Esophagus (tissue), 2 donors: ENCODE data around the gene ENPP5. TPM values are rescaled to one million over a fixed set of nuclear protein-coding genes. Genes with fewer than 3 reads are reported as not detected.
A peak's percentile ranks its signal among the peaks of the same experiment; 100 is the strongest.

Source experiments
- H3K27ac ChIP-seq, 2 donors: one replicate each; pipeline ENCODE4 v1.5.1; 2013; ENCODE audit warnings: low read depth in 2 of 2, mild to moderate bottlenecking in 2 of 2, inconsistent platforms in 1 of 2, low read length in 1 of 2, moderate library complexity in 1 of 2
- H3K27me3 ChIP-seq, 2 donors: one replicate each; pipeline ENCODE4 v1.6.1; 2013; ENCODE audit warnings: low read length in 2 of 2, control low read depth in 1 of 2, mild to moderate bottlenecking in 1 of 2; ENCODE audit not compliant: insufficient read depth in 2 of 2, control insufficient read depth in 1 of 2
- H3K36me3 ChIP-seq, 2 donors: one replicate each; pipeline ENCODE4 v1.6.1; 2013; ENCODE audit warnings: low read length in 1 of 2; ENCODE audit not compliant: control insufficient read depth in 2 of 2, insufficient read depth in 2 of 2
- H3K4me1 ChIP-seq, 2 donors: one replicate each; pipeline ENCODE4 v1.6.1; 2013; ENCODE audit warnings: low read length in 1 of 2; ENCODE audit not compliant: control insufficient read depth in 2 of 2, insufficient read depth in 2 of 2
- H3K4me3 ChIP-seq, 2 donors: one replicate each; pipeline ENCODE4 v1.5.1; 2013; ENCODE audit warnings: low read length in 2 of 2, mild to moderate bottlenecking in 2 of 2, low read depth in 1 of 2, moderate library complexity in 1 of 2
- H3K9me3 ChIP-seq, 2 donors: one replicate each; pipeline ENCODE4 v1.6.1; 2013; ENCODE audit warnings: mild to moderate bottlenecking in 2 of 2, low read depth in 1 of 2, low read length in 1 of 2, moderate library complexity in 1 of 2; ENCODE audit not compliant: control insufficient read depth in 2 of 2, insufficient read depth in 1 of 2
- WGBS, 2 donors: extraction: QIAGEN DNeasy Blood & Tissue Kit; methylation state at CpG; one replicate each; pipeline ENCODE4 v1.1.7; 2013; 5-methylcytosine and 5-hydroxymethylcytosine counted together
- polyA plus RNA-seq, 2 donors: library from polyadenylated mRNA; stranded (reverse); fragments of 200-250 nt; gene quantifications; one replicate each; pipeline ENCODE4 v1.2.3, GENCODE V29; 2013
- donor health status: healthy with polysubstance abuse.
- donor health status: Bipolar disorder and iron deficiency.

ENPP5 gene
- under 1 TPM; 0.27 to 0.35 TPM for polyA plus RNA-seq

DNA sequence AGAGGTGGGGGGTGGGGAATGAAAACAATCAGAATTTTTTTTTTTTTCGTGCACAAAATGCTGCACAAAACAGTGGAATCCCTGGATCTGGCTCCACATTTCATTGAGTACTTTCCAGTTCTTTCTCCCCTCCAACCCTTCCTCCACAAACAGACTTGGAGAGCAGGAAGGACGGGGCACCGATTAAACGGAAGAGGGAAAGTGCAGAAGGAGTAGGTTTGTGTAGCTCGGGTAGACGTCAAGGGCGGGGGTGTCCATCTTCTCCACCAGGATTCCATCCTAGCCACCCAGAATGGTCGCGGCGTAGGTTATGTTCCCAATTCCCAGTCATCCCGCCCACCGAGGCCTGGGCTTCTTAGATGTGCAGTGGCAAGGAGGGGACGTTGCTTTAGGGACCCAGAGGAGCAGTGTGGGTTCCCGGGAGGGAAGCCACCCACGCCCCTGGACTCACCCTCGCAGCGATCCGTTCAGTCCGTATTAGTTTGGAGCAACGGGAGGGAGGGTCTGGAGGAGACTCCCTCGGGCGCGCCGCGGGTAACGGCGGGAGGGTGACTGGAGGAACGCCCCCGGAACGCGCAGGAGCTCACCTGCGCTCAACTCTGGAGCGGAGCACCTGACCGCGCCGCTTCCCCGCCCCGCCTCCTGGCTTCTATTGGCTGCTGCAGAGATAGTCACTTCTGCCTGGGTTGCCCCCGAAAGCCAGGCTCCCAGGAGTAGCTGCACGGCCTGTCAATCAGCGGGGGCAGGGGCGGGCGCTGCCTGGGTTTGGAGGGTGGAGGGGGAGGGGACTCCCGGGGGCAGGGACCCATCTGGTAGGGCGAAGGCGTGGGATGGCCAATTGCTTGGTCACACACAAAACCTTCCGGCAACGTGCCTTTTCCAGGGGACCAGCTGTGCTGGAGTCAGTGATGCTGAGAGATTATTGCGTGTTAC, at the start of gene ENPP5:
Gene ENPP5, minus strand, starts transcription at position 624 of the 933 bp plus-strand sequence. CDS start 2,718 bp downstream, outside the sequence.
- Histone ChIP-seq H3K9me3 (peaks cover 0 to 3% of the 10 kb centered on the region in 2 donors), H3K27me3 (peaks cover 0 to 2% of the 10 kb centered on the region in 2 donors), H3K4me3 (peak within 1 kb of the TSS; percentile 54 to 60), H3K27ac (no peak within 1 kb of the TSS), H3K36me3 (no peaks in the 10 kb centered on the region), H3K4me1 (peaks cover 0 to 2% of the 10 kb centered on the region in 2 donors)
- WGBS, 2 donors = 1% methylated on average over 49 of the region's 49 CpGs

GRCh38 chr6:46219661-46220060, 48.9 kb upstream of the ENPP5 start:
- H3K9me3 ChIP-seq = no peaks in the 10 kb centered on the region
- no peak overlapping the region for H3K27ac ChIP-seq
- no peak overlapping the region for H3K4me3 ChIP-seq

DNA sequence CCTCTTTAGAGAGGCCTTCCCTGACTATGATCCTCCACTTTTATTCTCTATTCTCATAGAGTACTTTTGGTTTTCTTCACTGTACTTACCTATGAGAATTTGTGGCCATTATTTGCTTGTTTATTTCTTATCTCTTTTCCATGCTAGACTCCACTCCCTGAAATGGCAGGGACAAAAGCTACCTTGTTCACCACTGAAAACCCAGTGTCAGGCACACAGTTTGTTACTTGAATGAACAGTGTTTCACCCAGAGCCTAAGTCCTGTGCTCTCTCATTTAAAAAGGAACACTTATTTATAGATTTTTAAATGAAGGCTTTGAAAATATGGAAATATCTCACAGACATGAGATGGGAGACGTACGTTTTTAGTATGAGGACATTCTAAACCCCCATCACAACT, 47.7 kb upstream of the ENPP5 start:
- 85 to 90% methylated on average over 2 of the region's 2 CpGs for WGBS, 2 donors
- H3K9me3 ChIP-seq = no peaks in the 10 kb centered on the region
- no peaks in the 10 kb centered on the region for H3K36me3 ChIP-seq
- H3K4me3 ChIP-seq = no peak overlapping the region
- no peaks in the 10 kb centered on the region for H3K4me1 ChIP-seq
- no peaks in the 10 kb centered on the region for H3K27me3 ChIP-seq
- peak overlapping the region in 1 of 2 donors; percentile 43 for H3K27ac ChIP-seq

More at GRCh38 chr6:46219661-46220060, 48.9 kb upstream of the ENPP5 start:
- H3K27me3 ChIP-seq = no peaks in the 10 kb centered on the region
- H3K36me3 ChIP-seq = no peaks in the 10 kb centered on the region
- H3K4me1 ChIP-seq = no peaks in the 10 kb centered on the region

DNA sequence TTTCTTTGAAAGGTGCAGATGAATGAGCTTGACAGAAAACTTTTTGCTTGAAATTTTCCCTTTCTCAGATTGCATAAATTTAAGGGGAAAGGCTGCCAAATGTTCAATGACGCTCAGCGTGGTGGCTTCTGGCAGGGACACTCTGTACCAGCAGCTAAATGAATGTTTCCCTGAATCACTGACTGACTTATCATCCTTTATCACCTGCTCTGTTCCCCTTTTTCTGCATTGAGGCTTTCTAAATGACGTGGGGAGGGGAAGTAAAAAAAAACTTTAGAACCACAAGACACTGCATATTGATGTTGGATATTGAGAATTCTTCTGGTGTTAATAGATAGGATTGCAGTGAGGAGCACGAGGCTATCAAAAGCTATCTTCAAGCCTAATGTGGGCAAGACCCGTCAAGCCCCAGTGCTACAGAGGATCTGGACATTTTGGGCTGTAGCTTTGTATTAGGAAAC, 46.9 kb upstream of the ENPP5 start:
- 58 to 61% methylated on average over 5 of the region's 5 CpGs for WGBS, 2 donors
- H3K9me3 ChIP-seq = no peaks in the 10 kb centered on the region
- H3K27ac ChIP-seq = peak overlapping the region in 1 of 2 donors; percentile 43
- no peaks in the 10 kb centered on the region for H3K27me3 ChIP-seq
- H3K4me3 ChIP-seq = no peak overlapping the region
- no peaks in the 10 kb centered on the region for H3K4me1 ChIP-seq
- H3K36me3 ChIP-seq = no peaks in the 10 kb centered on the region

DNA sequence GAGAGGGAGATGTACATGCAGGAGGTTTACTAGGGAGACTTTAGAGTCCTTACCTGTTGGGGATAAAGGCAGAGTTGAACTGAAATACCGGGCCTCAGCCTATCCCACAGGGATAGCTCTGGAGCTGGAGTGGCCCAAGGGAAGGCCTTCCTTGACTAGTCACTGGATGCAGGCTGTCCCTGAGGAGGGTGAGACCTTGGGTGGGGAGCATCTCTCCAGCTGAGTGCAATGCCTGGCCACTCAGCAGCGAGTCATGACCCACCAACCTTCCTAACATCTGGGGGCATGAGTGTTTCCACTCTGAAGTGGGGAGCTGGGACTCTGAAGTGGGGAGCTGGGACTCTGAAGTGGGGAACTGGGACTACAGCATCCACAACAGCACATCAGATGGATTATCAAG, 46.1 kb upstream of the ENPP5 start:
- H3K9me3 ChIP-seq = no peaks in the 10 kb centered on the region
- no peaks in the 10 kb centered on the region for H3K4me1 ChIP-seq
- no peaks in the 10 kb centered on the region for H3K36me3 ChIP-seq
- no peak overlapping the region for H3K4me3 ChIP-seq
- no peak overlapping the region for H3K27ac ChIP-seq
- WGBS, 2 donors = 83 to 86% methylated on average over 2 of the region's 2 CpGs
- no peaks in the 10 kb centered on the region for H3K27me3 ChIP-seq

- H3K9me3 ChIP-seq = no peaks in the 10 kb centered on the region
- no peaks in the 10 kb centered on the region for H3K27me3 ChIP-seq
Measured at GRCh38 chr6:46215777-46216176, 45.0 kb upstream of the ENPP5 start.

DNA sequence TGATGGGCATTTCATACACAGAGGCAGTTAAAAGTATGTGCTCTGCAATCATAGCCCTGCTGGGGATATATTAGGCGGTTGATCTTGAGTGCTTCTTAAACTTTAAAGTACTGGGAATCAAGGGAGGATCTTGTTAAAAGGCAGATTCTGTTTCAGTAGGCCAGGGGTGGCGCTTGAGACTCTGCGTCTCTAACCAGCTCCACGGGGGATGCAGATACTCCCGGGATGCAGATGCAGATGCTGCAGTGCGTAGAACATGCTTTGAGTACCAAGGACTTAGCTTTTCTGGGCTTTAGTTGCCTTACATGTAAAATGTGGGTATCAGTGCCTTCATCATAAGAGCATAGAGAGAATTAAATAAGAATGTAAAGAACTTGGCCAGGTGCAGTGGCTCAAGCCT, 44.4 kb upstream of the ENPP5 start:
- no peaks in the 10 kb centered on the region for H3K9me3 ChIP-seq
- no peaks in the 10 kb centered on the region for H3K27me3 ChIP-seq
- H3K4me3 ChIP-seq = no peak overlapping the region
- WGBS, 2 donors = 79 to 82% methylated on average over 6 of the region's 6 CpGs
- H3K36me3 ChIP-seq = no peaks in the 10 kb centered on the region
- no peaks in the 10 kb centered on the region for H3K4me1 ChIP-seq
- H3K27ac ChIP-seq = no peak overlapping the region

More at GRCh38 chr6:46215777-46216176, 45.0 kb upstream of the ENPP5 start:
- no peak overlapping the region for H3K4me3 ChIP-seq
- H3K36me3 ChIP-seq = no peaks in the 10 kb centered on the region
- H3K4me1 ChIP-seq = no peaks in the 10 kb centered on the region
- no peak overlapping the region for H3K27ac ChIP-seq
- 81 to 84% methylated on average over 4 of the region's 4 CpGs for WGBS, 2 donors

DNA sequence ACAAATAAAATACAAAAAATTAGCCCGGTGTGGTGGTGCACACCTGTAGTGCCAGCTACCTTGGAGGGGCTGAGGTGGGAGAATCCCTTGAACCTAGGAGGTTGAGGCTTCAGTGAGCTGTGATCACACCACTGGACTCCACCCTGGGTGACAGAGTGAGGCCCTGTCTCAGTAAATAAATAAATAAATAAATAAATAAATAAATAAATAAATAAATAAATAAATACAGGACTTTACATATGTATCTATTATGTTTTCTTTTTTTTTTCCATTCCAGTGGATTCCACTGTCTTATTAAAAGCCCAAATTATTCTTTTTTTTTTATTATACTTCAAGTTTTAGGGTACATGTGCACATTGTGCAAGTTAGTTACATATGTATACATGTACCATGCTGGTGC, 41.1 kb upstream of the ENPP5 start:
- 95% methylated on average over 1 of the region's 1 CpG for WGBS, 2 donors
- H3K9me3 ChIP-seq = no peaks in the 10 kb centered on the region
- no peaks in the 10 kb centered on the region for H3K4me1 ChIP-seq
- H3K4me3 ChIP-seq = no peak overlapping the region
- H3K27ac ChIP-seq = no peak overlapping the region
- H3K36me3 ChIP-seq = no peaks in the 10 kb centered on the region
- no peaks in the 10 kb centered on the region for H3K27me3 ChIP-seq

DNA sequence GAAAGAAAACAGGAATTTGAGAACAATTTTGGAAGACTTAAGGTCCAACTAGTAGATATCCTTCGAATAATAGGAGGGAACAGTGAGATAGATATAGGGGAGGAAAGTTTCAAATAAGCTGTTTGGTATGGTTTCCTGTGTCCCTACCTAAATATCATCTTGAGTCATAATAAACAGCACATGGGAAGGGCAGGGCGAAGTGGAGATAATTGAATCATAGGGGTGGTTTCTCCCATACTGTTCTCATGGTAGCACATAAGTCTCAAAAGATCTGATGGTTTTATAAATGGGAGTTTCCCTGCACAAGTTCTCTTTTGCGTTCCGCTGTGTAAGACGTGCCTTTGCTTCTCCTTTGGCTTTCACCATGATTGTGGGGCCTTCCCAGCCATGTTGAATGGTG, 39.5 kb upstream of the ENPP5 start:
- WGBS, 2 donors = 83 to 88% methylated on average over 5 of the region's 5 CpGs
- no peaks in the 10 kb centered on the region for H3K4me1 ChIP-seq

DNA sequence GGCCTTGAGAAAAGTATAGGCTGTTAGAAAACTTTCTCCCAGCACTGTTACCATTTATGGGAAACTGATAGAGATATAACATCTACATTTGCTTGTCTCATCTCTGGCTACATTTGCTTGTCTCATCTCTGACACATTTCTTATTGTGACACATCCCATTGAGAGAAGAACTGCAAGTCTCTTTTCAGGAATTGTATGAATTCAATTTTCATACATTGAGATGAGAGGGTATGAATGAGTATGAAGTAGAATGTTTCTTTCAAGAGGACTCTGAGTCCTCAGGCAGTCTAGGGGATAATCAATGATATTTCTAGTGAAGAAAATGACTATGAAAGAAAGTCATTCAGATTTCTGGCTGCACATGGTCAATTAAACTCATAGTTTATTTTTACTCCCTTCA, 37.5 kb upstream of the ENPP5 start:
- no peaks in the 10 kb centered on the region for H3K36me3 ChIP-seq
- H3K27ac ChIP-seq = no peak overlapping the region
- no peaks in the 10 kb centered on the region for H3K4me1 ChIP-seq
- H3K9me3 ChIP-seq = peaks cover 0 to 3% of the 10 kb centered on the region in 2 donors
- no peak overlapping the region for H3K4me3 ChIP-seq
- no peaks in the 10 kb centered on the region for H3K27me3 ChIP-seq

More for the DNA sequence above, 39.5 kb upstream of the ENPP5 start:
- Histone ChIP-seq H3K4me3 (no peak overlapping the region), H3K36me3 (no peaks in the 10 kb centered on the region), H3K27ac (no peak overlapping the region), H3K27me3 (no peaks in the 10 kb centered on the region), H3K9me3 (no peaks in the 10 kb centered on the region)
